ENCODE measurements around the gene AXL.

DNA sequence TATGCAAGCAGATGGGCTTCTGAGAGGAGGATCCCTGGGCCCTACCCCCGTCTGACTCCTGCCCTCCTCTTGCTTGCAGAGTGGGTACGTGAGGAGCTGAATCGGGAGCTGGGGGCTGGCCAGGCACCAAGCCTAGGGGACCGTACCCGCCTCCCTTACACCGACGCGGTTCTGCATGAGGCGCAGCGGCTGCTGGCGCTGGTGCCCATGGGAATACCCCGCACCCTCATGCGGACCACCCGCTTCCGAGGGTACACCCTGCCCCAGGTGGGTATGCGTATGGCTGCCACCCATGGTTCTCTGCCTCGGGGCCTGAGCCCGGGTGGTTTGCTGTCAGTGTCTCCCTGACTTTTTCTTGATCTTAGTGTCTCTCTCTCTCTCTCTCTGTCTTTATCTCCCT, 15.7 kb upstream of the AXL start:
- TF ChIP-seq POLR2A (IDR thresholded peaks at IDR 0.05; ENCODE audit: low read depth, low read length) (no peak), TAF1 (IDR thresholded peaks at IDR 0.05; ENCODE audit: borderline replicate concordance, low read depth, low read length) (no peak), POLR2AphosphoS5 (IDR thresholded peaks at IDR 0.05; ENCODE audit: low read depth, low read length) (no peak)

Data from GM12892 (cell line).